ENCODE results near the gene MINDY3.
"Not testable (repeated sequence)": the region's sequence is repeated elsewhere in the genome, so short reads cannot be mapped to it uniquely, and the experiment has no call there.

Gene MINDY3

DNA sequence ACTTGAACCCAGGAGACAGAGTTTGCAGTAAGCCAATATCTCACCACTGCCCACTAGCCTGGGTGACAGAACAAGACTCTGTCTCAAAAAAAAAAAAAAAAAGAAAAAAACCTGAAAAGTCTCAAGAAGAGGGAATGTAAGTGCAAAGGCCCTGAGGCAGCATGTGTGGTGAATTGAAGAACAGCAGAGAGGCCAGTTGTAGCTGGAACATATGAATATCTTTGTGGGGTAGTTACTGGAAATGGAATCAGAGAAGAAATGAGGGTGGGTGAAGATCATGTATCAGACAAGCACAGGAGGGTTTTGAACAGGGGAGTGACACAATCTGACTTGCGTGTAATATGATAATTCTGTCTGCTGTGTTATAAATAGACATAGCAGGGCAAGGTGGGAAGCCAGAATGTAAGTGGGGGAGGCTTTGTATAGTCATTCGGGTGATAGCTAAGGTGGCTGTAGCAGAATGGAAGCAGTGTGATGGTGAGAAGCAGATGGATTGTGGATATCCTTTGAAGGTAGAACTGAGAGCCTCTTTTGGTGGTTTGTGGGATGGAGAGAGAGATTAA lies 95.3 kb downstream of the MINDY3 start:
- DNase-seq, result no peak

DNA sequence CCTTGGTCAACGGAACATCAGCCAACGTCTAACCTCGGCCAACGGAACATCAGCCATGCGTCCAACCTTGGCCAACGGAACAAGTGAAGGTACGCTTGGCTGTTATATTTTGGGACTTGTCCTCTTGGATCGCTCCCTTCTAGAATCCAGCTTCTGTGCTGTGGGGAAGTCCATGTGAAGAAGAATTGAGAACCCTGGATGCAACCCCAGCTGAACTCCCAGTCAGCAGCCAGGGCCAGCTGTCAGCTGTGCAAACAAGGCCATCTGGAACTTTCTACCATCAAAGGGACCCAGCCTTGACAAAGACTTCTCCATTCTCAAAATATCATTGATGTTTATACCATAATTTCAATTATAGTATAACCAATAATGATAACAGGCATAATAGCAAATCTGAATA lies 97.3 kb downstream of the MINDY3 start:
- DNase-seq, result peak; percentile 15

DNA sequence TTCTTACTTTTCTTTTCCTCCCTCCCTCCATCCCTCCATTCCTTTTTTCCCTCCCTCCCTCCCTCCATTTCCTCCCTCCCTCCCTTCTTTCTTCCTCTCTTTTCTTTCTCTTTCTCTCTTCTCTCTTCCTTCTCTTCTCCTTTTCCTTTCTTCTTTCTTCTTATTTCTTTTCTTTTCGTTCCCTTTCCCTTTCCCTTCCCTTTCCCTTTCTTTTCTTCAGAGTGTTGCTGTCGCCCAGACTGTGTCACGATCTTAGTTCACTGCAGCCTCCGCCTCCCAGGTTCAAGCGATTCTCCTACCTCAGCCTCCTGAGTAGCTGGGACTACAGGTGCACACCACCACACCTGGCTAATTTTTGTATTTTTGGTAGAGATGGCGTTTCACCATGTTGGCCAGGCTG lies 98.1 kb downstream of the MINDY3 start:
- DNase-seq, result not testable (repeated sequence)

DNA sequence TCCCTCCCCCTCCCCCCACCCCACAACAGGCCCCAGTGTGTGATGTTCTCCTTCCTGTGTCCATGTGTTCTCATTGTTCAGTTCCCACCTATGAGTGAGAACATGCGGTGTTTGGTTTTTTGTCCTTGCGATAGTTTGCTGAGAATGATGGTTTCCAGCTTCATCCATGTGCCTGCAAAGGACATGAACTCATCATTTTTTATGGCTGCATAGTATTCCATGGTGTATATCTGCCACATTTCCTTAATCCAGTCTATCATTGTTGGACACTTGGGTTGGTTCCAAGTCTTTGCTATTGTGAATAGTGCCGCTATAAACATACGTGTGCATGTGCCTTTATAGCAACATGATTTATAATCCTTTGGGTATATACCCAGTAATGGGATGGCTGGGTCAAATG lies 99.1 kb downstream of the MINDY3 start:
- DNase-seq, result not testable (repeated sequence)

DNA sequence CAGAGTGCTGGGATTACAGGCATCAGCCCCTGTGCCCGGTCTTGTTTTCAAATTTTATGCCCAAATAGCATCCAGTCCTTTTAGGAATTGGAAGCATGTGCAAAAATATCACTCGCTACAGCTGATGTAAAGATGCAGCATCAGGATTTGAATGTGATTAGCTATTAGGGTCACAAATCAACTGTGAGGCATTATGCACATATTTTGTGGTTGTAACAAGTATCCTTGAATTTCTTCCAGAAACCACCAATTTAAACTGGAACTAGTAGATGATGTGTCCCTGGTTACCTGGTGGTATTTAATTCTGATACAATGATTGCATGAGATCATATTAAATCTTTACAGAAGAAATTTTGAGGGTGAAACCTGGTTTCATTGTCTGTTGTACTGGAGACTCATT lies 99.6 kb downstream of the MINDY3 start:
- no peak for DNase-seq

DNA sequence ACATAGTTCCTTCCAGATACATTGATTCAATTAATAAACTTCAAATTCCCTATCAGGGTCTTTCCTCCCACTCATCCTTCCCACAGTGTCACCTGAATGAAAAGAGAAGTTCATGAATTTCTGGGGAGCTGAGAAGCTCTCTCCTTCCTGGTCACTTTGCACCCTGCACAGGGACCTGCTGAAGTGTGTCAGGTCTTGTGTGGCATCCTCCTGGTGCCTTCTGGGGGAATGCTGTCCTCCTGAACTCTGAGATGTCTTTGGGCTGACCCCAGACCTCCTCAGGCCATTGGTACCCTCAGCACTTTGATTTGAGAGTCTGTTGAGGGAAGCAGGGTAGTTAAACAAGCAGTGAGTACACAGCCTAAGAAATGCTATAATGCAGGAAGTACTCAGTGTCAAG lies 101.0 kb downstream of the MINDY3 start:
- DNase-seq, result no peak

DNA sequence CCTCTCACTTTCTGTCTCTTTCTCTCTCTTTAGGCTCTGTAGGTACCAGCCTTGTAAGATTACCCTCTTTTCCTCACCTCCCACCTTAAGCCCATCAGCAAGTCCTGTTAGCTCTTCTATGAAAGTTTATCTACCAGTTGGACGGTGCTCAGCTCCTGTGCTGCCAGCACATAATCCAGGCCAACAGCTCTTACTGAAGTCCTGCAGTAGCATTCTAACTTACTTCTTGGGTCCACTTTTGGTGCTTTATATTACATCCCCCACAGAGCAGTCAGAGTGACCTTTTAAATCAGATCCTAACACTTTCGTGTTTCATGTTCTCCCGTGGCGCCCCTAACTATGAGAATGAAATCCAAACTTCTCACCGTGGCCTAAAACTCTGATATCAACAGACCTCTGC lies 101.7 kb downstream of the MINDY3 start:
- no peak for DNase-seq

DNA sequence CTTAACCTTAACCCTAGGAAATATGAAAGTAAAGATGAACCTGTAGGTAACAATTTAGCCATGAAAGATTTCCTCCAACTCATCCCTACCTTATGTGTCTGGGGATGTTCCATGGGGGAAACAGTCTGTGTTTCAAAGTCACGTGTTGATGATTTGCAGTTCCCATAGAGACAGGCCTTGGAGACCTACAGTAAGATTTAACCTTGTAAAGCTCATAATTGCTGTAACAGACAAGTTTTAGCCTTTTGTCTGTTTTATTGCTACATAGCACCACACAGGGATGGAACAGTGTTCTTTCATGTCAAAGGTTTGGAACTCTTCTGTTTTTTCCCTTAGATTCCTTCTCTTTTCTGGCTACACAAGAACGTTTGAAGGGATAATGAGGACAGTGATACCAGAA lies 105.4 kb downstream of the MINDY3 start:
- no peak for DNase-seq

DNA sequence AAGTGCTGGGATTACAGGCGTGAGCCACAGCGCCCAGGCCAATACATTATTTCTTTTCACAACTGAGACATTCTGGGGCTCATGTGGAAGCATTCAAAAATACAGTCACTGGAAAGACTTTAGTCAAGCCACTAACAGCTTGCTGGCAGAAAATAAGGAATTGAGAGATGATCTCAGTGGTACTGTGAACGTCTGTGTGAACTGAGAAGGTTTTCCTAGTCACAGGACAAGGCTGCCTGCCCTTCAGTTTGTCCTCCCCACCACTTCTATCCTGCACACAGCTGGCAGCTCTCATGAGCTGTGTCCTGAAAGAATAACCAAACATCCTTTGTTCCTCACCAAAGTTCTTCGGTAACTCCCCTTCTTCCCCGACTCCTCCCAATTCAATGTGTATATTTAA lies 109.3 kb downstream of the MINDY3 start:
- DNase-seq, result no peak

DNA sequence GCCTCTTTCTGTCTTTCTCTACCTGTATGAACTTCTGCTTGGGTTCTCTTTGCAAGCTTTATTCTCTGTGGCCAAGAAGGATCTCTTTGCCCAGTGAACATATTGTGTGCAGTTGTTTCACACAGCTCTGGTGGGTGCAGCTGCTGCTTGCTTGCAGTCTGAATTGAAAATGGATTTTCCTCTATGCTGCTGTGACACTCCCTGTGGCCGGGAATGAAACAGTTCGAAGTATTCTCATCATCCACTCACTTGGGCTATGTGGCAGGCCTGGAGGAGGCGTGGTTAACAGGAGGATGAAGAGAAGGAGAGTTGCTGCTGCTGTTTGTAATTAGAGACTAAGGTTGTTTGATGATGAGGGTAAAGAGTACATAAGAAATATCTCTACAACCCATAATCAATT lies 112.2 kb downstream of the MINDY3 start:
- no peak for DNase-seq

DNA sequence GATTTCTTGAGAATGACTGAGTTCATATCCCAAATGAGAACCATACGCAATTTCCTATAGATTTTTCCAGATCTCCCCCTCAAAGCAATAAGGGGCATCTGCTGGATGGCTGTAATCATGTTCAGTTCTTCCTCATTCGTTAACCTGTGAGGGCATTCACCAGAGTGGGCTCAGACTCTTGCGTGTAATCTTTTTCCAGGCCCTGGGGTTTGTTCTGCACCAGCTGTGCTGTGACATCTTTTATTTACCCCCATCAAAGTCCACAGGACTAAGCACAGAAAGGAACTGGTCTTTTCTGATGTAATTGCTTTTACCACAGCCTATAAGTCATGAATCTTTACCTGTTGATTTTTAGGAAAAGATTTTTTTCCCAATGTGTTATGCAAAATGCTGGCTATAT lies 112.7 kb downstream of the MINDY3 start:
- no peak for DNase-seq

DNA sequence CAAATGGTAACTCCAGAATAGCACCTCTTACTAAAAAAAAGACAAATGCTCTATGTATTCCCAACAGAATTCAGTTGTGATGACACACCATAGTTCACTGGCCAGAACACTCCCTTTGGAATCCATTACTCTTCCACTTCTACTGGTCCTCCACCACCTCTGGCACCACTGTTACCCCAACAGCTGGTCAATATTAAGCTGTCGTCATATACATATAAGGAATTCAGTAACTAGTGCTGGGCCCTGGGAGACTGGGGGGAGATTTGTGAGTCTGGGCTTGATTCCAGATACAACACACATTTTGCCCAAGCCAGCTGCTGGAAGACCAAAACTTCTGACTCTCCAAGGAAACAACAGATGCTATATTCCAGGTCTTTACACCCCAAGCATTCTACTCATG lies 114.6 kb downstream of the MINDY3 start:
- DNase-seq, result no peak

DNA sequence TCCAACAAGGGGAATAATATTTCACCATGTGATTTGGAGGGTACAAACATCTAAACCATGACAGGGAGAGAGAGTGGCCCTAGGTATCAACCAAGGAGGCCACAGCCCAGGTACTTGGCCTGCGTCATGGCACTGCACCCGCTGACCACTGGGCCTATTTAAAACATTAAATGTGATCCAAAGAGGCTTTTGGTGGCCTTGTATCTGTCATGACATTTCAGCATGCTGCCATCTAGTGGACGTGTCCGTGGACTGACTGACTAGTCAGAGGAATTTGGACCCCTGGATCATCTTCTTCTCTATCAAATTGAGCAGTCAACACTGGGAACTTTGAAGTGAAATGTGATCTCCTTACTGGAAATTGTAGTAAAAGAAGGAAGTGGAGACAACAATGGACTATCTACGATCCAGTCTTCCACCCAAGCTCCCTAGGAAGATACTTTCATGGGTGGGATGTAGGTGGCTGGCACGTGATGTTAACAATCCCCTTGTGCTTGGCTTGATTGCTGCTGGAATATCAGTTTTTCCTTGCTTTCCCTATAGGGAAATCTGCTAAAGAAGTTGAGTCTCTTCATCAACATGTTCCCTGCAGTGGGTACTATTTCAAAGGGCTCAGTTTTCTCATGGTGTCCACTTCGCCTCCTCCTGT lies 116.0 kb downstream of the MINDY3 start:
- peak; percentile 4 for DNase-seq

DNA sequence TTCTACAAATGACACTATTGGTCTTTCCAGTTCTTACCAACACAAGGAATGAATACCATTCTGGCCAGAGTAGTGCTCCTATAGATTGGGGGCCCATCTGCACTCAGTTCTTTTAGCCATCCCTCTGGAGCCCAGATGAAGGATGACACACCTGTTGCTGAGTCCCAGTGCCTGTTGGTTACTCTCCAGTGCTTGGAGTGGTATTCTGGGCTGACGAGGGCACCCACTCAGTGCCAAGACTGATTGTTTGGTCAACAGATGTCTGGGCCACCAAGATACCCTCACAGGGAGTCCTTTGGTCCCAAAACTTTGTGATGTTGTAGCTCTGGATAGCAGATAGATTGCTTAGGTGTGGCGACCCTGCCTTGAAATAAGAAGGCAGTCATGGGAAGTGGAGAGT lies 116.9 kb downstream of the MINDY3 start:
- DNase-seq, result no peak

DNA sequence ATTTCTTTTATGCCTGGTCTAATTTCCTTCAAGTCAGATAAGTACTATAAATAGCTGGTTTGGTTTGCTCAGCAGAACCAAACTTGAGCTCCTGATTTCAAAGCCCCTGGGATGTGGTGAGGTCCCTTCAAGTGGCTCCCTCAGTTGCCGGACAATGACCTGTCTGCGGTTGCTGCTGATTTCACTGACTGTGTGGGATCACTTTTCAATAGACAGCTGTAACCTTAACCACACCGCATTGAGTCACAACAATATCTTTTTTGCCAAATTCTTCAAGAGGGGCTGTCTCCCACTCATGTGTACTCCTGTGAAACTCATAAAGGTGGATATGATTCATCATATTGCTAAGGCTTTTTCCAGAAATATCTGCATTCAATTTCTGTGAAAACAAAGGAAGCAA lies 117.5 kb downstream of the MINDY3 start:
- DNase-seq, result no peak

DNA sequence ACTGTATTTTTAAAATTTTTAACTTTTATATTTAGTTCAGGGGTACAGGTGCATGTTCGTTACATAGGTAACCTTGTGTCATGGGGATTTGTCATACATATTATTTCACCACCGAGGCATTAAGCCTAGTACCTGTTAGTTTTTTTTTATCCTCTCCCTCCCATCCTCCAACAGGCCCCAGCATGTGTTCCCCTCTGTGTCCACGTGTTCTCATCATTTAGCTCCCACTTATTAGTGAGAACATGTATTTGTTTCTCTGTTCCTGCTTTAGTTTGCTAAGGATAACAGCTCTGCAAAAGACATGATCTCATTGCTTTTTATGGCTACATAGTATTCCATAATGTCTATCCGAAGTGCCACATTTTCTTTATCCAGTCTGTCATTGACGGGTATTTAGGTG lies 118.2 kb downstream of the MINDY3 start:
- DNase-seq, result no peak

DNA sequence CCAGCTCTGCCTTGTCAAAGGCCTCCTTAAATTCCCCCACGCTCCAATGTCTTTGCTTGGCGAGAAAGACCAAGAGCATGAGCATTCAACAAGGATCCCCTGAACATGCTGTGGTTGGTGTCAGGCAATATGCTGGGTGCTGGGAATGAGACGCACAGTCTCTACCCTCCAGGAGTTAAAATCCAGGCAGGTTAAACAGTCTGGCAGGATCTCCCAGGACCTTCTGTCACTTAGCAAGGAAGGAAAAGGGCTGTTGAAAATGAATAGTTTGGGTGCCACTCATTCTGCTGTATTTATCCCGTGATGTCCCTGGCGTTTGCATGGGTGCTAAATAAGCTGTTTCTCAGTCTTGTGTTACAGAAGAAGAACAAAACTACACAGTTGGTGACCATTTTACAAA lies 118.7 kb downstream of the MINDY3 start:
- DNase-seq, result no peak

DNA sequence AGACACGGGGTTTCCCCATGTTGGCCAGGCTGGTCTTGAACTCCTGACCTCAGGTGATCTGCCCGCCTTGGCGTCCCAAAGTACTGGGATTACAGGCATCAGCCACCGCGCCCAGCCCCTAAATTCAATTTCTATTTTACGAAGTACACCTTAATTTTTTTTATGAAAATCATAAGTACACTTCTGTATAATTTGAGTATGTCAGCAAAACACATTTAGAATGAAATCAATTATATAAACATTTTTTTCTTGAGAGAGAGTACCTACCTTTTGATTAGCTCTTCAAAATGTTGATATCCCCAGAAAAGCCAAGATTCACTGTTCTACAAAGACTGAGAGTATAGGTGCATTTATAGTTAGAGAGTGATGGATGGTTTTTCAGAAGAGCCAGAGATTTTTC lies 120.0 kb downstream of the MINDY3 start:
- DNase-seq, result no peak

DNA sequence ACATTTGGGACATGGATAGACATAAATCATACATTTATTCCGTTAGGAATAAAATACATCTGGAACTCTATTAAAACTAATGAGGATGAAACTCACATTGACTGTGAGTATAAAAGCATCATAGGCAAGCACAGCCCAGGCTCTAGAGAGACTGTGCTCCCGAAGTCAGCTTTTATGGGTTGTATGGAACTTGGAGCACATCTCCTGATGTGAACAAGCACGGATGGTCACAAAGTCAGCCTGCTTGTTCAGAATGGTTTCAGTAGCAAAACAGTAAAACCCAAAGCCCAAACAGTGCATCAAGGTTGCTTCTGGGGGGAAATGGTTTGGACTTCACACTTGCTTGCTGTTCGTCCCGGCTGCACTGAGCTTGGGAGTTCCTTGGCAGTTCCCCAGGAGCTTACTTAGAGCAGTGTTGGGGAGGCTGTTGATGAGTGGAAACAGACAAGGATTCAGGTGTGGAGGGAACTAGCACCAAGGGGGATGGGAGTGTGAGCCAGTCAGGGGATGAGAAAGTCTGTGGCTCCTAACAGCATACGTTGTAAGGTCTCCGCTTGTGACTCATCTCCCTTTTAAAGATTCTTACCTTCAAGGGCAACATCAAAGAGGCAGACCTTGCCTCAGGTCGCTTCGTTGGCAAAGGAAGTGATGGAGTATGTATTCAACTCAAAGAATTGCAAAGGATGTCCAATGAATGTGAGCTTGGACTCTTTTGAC lies 120.9 kb downstream of the MINDY3 start:
- DNase-seq, result no peak

DNA sequence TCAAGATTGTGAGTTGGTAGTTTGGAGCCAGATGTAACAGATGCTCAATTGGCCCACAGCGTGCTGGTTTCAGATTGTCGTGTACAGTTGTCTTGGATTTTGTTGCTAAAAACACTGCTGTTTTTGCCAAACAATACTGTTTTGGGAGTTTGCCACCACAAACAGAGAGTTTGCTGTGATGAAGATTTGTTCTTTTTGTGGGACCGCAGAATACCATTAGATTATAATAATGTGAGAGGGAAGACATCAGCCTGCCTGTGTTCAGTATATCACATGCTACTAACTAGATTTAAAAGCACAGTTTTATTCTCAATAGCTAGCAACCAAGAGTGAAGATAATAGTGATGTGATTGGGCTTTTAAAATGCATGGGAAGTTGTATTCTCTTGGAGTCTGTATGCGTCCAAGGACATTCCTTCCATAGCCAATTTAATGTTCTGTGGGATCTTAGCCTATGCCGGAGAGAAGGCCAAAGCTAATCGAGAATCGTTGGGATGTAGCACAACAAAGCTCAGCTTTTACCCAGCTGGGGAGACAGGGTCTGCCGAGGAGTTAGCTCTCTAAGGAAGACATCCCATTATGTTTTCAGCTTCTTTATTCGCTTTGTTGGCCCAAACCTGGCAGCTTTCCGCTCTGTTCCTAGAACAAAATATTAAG lies 121.9 kb downstream of the MINDY3 start:
- DNase-seq, result no peak

DNA sequence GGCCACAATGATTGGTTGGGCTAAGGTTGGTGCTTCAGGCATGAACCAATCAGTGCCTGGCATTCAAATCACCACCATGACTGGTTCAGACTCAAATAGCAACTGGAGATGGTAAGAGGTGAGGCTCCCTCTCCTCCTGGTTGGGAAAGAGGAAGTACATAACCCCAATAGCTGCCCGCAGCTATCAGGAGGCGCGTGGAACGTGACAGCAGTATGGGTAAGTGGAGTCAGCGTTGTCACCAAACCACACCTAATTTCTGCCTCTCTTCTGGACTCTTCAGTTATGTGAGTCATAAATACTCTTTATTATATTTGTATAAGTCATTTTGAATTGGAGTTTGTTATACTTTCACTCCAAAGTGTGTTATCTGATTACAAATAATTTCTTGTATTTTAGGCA lies 122.7 kb downstream of the MINDY3 start:
- DNase-seq, result no peak

DNA sequence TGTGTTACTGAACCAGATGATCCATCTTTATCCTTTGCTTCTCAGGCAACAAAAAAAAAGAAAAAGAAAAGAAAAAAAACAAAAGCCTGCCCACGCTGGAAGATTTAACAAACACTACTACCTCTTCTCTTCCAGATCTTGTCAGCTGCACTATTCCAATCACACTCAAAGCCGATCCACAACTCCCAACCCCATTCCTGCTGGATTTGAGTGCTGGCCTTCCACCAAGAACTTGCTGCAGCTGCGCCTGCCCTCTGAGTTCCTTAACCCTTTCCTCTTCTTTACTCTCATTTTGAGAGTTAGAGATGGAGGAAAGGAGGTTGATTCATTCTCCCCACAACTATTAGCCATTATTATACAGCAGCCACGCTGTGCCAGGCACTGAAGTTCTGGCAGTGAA lies 124.5 kb downstream of the MINDY3 start:
- DNase-seq, result no peak

DNA sequence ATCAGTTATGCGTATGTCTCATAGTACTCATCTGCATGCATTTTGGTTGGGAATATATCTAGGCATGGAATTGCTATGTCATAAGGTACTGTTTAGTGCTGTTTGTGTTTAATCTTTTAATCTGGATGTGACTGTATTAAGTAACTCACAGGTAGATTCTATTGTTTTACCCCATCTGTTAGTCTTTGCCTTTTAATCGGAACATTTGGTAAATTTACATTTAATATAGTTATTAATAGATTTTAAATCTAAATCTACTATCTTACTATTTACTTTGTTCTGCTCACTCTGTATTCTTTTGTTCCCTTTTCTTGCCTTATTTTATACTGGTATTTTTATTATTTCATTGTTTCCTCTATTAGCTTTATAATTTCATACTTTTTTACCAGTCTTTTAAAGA lies 130.0 kb downstream of the MINDY3 start:
- DNase-seq, result no peak

DNA sequence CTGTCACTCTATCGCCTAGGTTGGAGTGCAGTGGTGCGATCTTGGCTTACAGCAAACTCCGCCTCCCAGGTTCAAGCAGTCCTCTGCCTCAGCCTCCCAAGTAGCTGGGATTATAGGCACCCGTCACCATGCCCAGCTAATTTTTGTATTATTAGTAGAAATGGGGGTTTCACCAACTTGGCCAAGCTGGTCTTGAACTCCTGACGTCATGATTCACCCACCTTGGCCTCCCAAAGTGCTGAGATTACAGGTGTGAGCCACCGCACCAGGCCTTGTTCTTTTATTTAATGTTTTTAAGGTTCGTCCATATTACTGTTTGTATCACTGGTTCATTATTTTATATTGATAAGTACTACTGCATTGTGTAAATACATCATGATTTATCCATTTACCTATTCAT lies 130.4 kb downstream of the MINDY3 start:
- DNase-seq, result no peak
